Measurements from ENCODE around the gene C22orf23. TPM values are rescaled to one million over a fixed set of nuclear protein-coding genes. Genes with fewer than 3 reads are reported as not detected.

The C22orf23 gene
- total and polyA plus RNA-seq, 2 of the 13 experiments (the other 11 are each of a cell fraction or from before 2014, with no cell fraction given) = 0.21 to 0.24 TPM

DNA sequence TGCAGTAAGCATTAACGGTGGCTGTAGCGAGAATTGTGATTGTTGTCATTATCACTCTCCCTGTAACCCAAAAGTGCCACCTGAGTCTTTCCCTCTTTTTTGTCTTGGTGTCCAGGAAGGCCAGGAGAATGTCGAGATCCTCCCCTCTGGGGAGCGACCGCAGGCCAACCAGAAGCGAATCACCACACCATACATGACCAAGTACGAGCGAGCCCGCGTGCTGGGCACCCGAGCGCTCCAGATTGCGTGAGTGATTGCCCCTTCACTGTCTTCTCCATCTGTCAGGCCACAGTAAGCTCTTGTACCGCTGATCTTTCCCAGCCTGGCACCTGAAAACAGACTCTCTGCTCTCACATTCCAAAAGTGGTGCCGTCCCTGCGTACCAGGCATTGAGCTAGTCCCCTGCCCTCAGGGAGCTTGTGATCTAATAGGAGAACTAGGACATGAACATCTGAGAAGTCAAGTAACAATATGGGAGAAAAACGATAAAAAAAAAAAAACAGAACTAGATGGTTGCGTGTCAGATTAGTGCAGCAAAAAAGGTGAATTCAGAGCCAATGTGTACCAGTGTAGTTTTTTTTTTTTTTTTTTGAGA lies 5.9 kb upstream of the C22orf23 start:
- H2AFZ ChIP-seq (ENCODE audit: low read length) = no peak overlapping the region
- in situ Hi-C loops (cut with HindIII; ENCODE audit: extremely low pct_ligation_motif_present, low pct_unique_long_range_greater_than_20kb) (no loop called here), intact Hi-C loops (cut with micrococcal nuclease; ENCODE audit: unreplicated experiment) (no loop called here)
- FAIRE-seq (no peak), ATAC-seq (no peak), DNase-seq (ENCODE audit: low spot score) (no peak)
- no peak overlapping the region for H3K4me2 ChIP-seq (ENCODE audit: low read depth, low read length)
- H3K9me3 ChIP-seq (ENCODE audit: low read length) = no peaks in the 10 kb centered on the region
- peaks cover 37% of the 10 kb centered on the region for H3K4me1 ChIP-seq (ENCODE audit: insufficient read depth, low read length)
- H3K79me2 ChIP-seq (ENCODE audit: insufficient read depth, low read length) = peaks cover 24% of the 10 kb centered on the region
- BruUV-seq (replicated peaks) = no TSS peak
- no peaks in the 10 kb centered on the region for H3K27me3 ChIP-seq (ENCODE audit: control insufficient read depth in 1 of 2, insufficient read depth in 2 of 2, low read length in 2 of 2)
- H3K36me3 ChIP-seq (replicated peaks in 1 of 2; ENCODE audit: control insufficient read depth in 1 of 2, insufficient read depth in 2 of 2, low read length in 2 of 2) = peaks cover 23 to 59% of the 10 kb centered on the region in 2 experiments
- CTCF ChIA-PET (ENCODE audit: low intra/inter-chr PET ratio, low total read pairs) = no interaction called here
- no peak overlapping the region for H3K4me3 ChIP-seq (replicated peaks in 1 of 3; ENCODE audit: insufficient read depth in 1 of 3, low read depth in 2 of 3, low read length in 3 of 3)
- WGBS (ENCODE audit: low lambda C conversion rate) = 99% methylated on average over 17 of the region's 18 CpGs
- no peaks in the 10 kb centered on the region for H4K20me1 ChIP-seq (ENCODE audit: insufficient read depth, low read length)
- H3K9ac ChIP-seq (ENCODE audit: insufficient read depth, low read depth, low read length) = no peak overlapping the region
- POLR2A ChIA-PET = no interaction called here
- H3K27ac ChIP-seq (ENCODE audit: extremely low read length, insufficient read depth, low read length) = no peak overlapping the region
- TF ChIP-seq CENPX (CRISPR knock-in tag; IDR thresholded peaks at IDR 0.05) (no peak), ARNT (IDR thresholded peaks at IDR 0.05) (no peak), YEATS4 (CRISPR knock-in tag; IDR thresholded peaks at IDR 0.05; ENCODE audit: borderline replicate concordance) (no peak), HCFC1 (IDR thresholded peaks at IDR 0.05; ENCODE audit: low read depth, low read length) (no peak), PHB2 (IDR thresholded peaks at IDR 0.05; ENCODE audit: partially characterized antibody) (no peak), ZNF775 (CRISPR knock-in tag; IDR thresholded peaks at IDR 0.05; ENCODE audit: borderline replicate concordance) (no peak), ZNF232 (CRISPR knock-in tag; IDR thresholded peaks at IDR 0.05; ENCODE audit: borderline replicate concordance) (no peak), POLR2AphosphoS2 (IDR thresholded peaks at IDR 0.05; ENCODE audit: low read depth, low read length) (no peak), HMGA1 (CRISPR knock-in tag; conservative IDR thresholded peaks at IDR 0.05) (no peak), PHF20 (CRISPR knock-in tag; IDR thresholded peaks at IDR 0.05) (no peak), NCOR1 (IDR thresholded peaks at IDR 0.05; ENCODE audit: borderline replicate concordance, low read length) (no peak), ZFP41 (CRISPR knock-in tag; IDR thresholded peaks at IDR 0.05; ENCODE audit: borderline replicate concordance) (no peak), ZNF225 (CRISPR knock-in tag; IDR thresholded peaks at IDR 0.05) (no peak), ATF7-NPFF (CRISPR knock-in tag; IDR thresholded peaks at IDR 0.05; ENCODE audit: low read depth) (no peak)
- TF ChIP-seq, protein P1, sequence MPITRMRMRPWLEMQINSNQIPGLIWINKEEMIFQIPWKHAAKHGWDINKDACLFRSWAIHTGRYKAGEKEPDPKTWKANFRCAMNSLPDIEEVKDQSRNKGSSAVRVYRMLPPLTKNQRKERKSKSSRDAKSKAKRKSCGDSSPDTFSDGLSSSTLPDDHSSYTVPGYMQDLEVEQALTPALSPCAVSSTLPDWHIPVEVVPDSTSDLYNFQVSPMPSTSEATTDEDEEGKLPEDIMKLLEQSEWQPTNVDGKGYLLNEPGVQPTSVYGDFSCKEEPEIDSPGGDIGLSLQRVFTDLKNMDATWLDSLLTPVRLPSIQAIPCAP (CRISPR knock-in tag; IDR thresholded peaks at IDR 0.05; ENCODE audit: low read depth) = no peak
- TF ChIP-seq, protein P2, sequence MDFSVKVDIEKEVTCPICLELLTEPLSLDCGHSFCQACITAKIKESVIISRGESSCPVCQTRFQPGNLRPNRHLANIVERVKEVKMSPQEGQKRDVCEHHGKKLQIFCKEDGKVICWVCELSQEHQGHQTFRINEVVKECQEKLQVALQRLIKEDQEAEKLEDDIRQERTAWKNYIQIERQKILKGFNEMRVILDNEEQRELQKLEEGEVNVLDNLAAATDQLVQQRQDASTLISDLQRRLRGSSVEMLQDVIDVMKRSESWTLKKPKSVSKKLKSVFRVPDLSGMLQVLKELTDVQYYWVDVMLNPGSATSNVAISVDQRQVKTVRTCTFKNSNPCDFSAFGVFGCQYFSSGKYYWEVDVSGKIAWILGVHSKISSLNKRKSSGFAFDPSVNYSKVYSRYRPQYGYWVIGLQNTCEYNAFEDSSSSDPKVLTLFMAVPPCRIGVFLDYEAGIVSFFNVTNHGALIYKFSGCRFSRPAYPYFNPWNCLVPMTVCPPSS (IDR thresholded peaks at IDR 0.05) = no peak
- TF ChIP-seq, protein P3, sequence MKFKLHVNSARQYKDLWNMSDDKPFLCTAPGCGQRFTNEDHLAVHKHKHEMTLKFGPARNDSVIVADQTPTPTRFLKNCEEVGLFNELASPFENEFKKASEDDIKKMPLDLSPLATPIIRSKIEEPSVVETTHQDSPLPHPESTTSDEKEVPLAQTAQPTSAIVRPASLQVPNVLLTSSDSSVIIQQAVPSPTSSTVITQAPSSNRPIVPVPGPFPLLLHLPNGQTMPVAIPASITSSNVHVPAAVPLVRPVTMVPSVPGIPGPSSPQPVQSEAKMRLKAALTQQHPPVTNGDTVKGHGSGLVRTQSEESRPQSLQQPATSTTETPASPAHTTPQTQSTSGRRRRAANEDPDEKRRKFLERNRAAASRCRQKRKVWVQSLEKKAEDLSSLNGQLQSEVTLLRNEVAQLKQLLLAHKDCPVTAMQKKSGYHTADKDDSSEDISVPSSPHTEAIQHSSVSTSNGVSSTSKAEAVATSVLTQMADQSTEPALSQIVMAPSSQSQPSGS (CRISPR knock-in tag; IDR thresholded peaks at IDR 0.05) = no peak

Measured in HepG2 (cell line).